ENCODE data around the gene SLC2A9. TPM values are rescaled to one million over a fixed set of nuclear protein-coding genes. Genes with fewer than 3 reads are reported as not detected.

SLC2A9 gene
- total RNA-seq, 4 donors from 2014 or later, result 5.6 to 10.5 (median 6.5) TPM

- peaks cover 3 to 47% (median 27%) of the 10 kb centered on the region in 4 donors for H3K36me3 ChIP-seq
- H3K4me1 ChIP-seq, result peaks cover 10 to 16% (median 14%) of the 10 kb centered on the region in 4 donors
- DNase-seq (ENCODE audit: extremely low spot score), result no peak
- H3K27me3 ChIP-seq, result no peaks in the 10 kb centered on the region
- TF ChIP-seq EP300 (IDR thresholded peaks at IDR 0.05) (no peak), POLR2AphosphoS5 (IDR thresholded peaks at IDR 0.05) (peak in 1 of 2 donors; percentile 64), CTCF (IDR thresholded peaks at IDR 0.05) (peak; percentile 58 to 64 (median 61))
- peak overlapping the region; percentile 41 to 59 (median 52) for H3K27ac ChIP-seq (replicated peaks in 1 of 4)
- H3K4me3 ChIP-seq, result no peak overlapping the region
- H3K9me3 ChIP-seq, result no peaks in the 10 kb centered on the region
- WGBS, result 28% methylated on average over 6 of the region's 9 CpGs
- intact Hi-C loops (cut with DNase I), result loop anchor here (5.0 to 10.0 kb wide), 2 partner anchors 46 to 341 kb away; no protein-coding TSS in a partner anchor
Measured at GRCh38 chr4:10063544-10064300, 42.4 kb upstream of the SLC2A9 start.

GRCh38 chr4:10061650-10062415 lies 40.5 kb upstream of the SLC2A9 start:
- Histone ChIP-seq H3K27me3 (no peaks in the 10 kb centered on the region), H3K27ac (replicated peaks in 1 of 4) (no peak overlapping the region), H3K36me3 (peaks cover 4 to 28% (median 12%) of the 10 kb centered on the region in 4 donors), H3K9me3 (no peaks in the 10 kb centered on the region), H3K4me3 (no peak overlapping the region), H3K4me1 (peaks cover 10 to 29% (median 21%) of the 10 kb centered on the region in 4 donors)
- intact Hi-C loops (cut with DNase I), result loop anchor here (5.0 to 10.0 kb wide), 2 partner anchors 45 to 343 kb away; no protein-coding TSS in a partner anchor
- WGBS, result 82% methylated on average over 3 of the region's 3 CpGs
- TF ChIP-seq CTCF (IDR thresholded peaks at IDR 0.05) (no peak), EP300 (IDR thresholded peaks at IDR 0.05) (no peak), POLR2A (IDR thresholded peaks at IDR 0.05; ENCODE audit: low read depth) (no peak), POLR2AphosphoS5 (IDR thresholded peaks at IDR 0.05) (no peak)
- DNase-seq (ENCODE audit: extremely low spot score), result no peak

- Histone ChIP-seq H3K9me3 (no peaks in the 10 kb centered on the region), H3K4me3 (no peak overlapping the region), H3K27ac (replicated peaks in 1 of 4) (no peak overlapping the region), H3K36me3 (peaks cover 0 to 4% (median 1%) of the 10 kb centered on the region in 4 donors), H3K4me1 (peaks cover 13 to 37% (median 30%) of the 10 kb centered on the region in 4 donors), H3K27me3 (no peaks in the 10 kb centered on the region)
- 95% methylated on average over 7 of the region's 7 CpGs for WGBS
- no peak for TF ChIP-seq CTCF (IDR thresholded peaks at IDR 0.05)
- TF ChIP-seq EP300 (IDR thresholded peaks at IDR 0.05), result no peak
- no peak for TF ChIP-seq POLR2AphosphoS5 (IDR thresholded peaks at IDR 0.05)
- TF ChIP-seq POLR2A (IDR thresholded peaks at IDR 0.05; ENCODE audit: low read depth), result no peak
- peak; percentile 80 for DNase-seq (ENCODE audit: extremely low spot score)
- intact Hi-C loops (cut with DNase I), result no loop called here
Measured at GRCh38 chr4:10058371-10058770, 37.1 kb upstream of the SLC2A9 start.

GRCh38 chr4:10057023-10057395 lies 35.7 kb upstream of the SLC2A9 start:
- H3K27ac ChIP-seq (replicated peaks in 1 of 4), result peak overlapping the region in 2 of 4 donors; percentile 28 to 55
- H3K4me1 ChIP-seq, result peaks cover 10 to 32% (median 25%) of the 10 kb centered on the region in 4 donors
- H3K9me3 ChIP-seq, result no peaks in the 10 kb centered on the region
- no peak overlapping the region for H3K4me3 ChIP-seq
- intact Hi-C loops (cut with DNase I), result no loop called here
- peaks cover 0 to 4% (median 0%) of the 10 kb centered on the region in 4 donors for H3K36me3 ChIP-seq
- peak; percentile 81 for DNase-seq (ENCODE audit: extremely low spot score)
- WGBS, result 49% methylated on average over 4 of the region's 4 CpGs
- TF ChIP-seq POLR2AphosphoS5 (IDR thresholded peaks at IDR 0.05) (no peak), POLR2A (IDR thresholded peaks at IDR 0.05; ENCODE audit: low read depth) (no peak), CTCF (IDR thresholded peaks at IDR 0.05) (no peak), EP300 (IDR thresholded peaks at IDR 0.05) (no peak)
- no peaks in the 10 kb centered on the region for H3K27me3 ChIP-seq
